ENCODE measurements around the gene ITPRIPL2.

Gene ITPRIPL2

DNA sequence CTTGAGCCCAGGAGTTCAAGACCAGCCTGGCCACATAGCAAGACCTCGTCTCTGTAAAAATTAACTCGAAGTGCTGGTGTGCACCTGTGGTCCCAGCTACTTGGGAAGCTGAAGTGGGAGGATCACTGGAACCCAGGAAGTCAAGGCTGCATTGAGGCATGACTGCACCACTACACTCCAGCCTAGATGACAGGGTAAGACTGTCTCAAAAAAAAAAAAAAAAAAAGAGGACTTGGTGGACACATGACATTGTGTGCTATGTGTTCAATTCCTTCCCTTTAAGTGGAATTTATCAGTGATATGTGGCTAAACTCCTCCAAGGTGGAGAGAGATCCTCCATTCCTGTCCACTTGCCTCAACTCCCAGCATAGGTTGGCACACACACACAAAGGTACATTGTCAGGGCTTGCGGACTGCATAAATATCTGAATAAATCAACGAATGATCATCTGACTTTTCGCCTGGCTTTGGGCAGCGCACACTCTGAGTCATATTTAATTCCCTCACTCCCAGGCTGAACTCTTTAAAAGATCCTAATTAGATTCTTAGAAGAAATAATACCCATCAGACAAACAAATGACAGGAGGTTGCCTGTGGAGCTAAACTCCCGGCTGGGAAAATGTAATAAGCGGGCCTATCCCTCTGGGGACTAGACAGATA, 29.3 kb downstream of the ITPRIPL2 start:
- DNase-seq (ENCODE audit: low read depth in 3 of 3) = no peak

DNA sequence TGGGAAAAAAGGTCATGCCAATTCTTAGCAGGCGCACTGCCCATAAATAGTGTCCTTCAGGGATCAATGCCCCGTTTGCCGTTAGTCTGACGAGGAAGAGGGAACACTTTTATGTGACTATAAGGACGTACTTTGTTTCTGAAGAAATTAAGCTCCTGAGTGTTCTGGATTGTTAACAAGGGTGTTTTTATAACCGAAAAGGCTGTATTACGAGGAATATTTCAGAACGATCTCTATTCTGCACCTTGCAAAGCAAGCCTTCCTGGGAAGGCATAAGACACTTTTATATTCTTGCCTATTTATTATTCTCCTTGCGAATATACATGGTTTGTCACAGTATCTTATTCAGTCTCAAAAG, 29.8 kb downstream of the ITPRIPL2 start:
- DNase-seq (ENCODE audit: low read depth in 3 of 3) = no peak

DNA sequence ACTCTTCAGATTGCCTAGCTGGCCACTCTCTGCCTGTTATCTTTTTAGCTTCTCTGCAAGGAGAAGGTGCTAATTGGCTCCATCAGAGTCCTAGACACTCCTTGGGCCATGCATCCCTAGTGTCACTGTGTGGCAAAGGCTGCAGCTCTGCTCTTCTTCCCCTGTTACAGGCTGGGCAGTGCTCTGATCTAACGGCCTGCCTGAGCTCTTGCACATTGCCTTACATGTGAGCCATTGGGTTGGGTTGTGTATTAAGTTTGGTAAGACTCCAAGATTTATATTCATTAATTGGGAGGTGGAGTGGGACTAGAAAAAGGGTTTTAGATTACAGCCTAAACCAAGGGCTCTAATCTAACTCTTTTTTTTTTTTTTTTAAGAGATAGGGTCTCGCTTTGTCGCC, 31.2 kb downstream of the ITPRIPL2 start:
- DNase-seq (ENCODE audit: low read depth in 3 of 3) = no peak

DNA sequence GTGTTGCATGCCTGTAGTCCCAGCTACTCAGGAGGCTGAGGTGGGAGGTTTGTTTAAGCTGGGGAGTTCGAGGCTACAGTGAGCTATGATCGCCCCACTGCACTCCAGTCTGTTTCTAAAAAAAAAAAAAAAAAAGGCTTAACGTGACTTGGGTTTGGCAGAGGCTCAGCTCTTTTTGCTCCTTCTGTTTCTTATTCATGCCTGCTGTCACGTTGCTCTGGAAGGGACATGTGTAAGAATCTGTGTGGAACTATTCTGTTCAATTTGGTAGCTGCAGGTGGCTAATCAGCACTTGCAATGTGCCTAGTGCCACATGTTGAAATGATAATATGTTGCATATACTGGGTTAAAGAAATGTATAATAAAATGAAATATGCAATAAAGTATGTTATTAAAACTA, 33.4 kb downstream of the ITPRIPL2 start:
- no peak for DNase-seq (ENCODE audit: low read depth in 3 of 3)

DNA sequence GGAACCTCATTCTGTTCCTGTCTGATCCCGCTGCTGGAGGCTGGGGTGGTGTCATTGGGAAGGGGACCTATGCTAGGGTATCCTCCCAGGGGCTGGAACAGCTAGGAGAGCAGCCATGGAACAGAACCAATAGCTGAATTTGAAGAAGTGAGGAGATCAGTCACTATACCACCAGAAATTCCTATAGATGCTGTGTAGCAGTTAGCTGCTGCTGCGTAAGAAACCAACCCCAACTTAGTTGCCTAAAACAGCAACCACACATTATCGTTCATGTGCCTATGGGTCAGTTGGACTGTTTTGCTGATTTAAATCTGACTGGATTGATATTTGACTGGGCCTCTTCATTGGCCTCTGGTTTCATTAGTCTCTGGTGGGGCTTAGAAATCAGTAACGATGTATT, 33.9 kb downstream of the ITPRIPL2 start:
- DNase-seq (ENCODE audit: low read depth in 3 of 3) = no peak

DNA sequence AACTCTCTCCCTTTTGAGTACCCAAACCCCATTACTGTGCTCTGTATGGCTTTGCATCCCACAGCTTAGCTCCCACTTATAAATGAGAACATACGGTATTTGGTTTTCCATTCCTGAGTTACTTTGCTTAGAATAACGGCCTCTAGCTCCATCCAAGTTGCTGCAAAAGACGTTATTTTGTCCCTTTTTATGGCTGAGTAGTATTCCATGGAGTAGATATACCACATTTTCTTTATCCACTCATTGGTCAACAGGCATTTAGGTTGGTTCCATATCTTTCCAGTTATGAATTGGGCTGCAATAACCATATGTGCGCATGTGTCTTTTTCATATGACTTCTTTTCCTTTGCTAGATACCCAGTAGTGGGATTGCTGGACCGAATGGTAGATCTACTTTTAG, 34.4 kb downstream of the ITPRIPL2 start:
- DNase-seq (ENCODE audit: low read depth in 3 of 3) = no peak

DNA sequence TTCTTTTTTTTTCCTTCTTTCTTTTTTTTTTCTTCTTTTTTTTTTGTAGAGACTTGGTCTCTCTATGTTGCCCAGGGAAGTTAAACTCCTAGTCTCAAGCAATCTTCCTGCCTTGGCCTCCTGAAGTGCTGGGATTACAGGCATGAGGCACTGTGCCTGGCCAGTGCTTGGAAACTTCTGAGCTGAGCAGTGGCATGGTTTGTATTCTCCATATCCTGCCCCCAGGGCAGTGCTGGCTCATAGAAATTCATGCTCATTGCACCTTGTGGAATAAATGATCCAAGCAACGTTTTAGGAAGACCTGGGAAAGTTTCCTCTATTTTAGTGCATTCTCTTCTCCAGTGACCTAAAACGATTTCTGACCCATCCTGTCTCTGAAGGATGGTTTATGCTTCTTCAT, 37.5 kb downstream of the ITPRIPL2 start:
- DNase-seq (ENCODE audit: low read depth in 3 of 3) = no peak

DNA sequence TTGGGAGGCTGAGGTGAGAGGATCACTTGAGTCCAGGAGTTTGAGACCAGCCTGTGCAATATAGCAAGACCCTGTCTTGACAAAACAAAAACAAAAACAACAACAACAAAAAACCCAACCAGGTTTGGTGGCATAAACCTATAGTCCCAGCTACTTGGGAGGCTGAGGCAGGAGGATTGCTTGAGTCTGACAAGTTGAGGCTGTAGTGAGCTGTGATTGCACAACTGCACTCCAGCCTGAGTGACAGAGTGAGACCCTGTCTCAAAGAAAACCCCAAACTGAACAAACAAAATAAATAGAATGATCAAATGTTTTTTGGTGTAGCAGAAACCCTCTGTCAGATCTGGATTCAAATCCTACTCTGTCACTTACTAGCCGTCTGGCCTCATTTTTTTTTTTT, 38.3 kb downstream of the ITPRIPL2 start:
- DNase-seq (ENCODE audit: low read depth in 3 of 3) = no peak

DNA sequence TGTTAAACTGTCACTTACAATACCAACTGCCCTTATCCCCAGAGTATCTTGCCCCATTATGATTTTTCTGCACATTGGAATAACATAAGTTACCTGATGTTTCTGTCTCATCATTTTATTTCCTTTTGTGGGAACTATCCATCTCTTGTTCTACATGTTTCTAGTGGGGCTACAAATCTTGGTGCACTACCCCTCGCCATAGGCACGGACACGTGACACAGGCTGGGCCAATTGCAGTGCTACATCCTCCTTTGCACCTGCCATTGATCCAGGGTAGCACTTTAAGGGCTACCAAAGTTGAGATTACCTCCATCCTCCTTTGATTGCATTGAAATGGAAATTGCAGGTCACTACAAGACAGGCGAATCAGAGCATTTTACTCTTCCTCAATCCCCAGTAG, 40.1 kb downstream of the ITPRIPL2 start:
- DNase-seq (ENCODE audit: low read depth in 3 of 3) = no peak

DNA sequence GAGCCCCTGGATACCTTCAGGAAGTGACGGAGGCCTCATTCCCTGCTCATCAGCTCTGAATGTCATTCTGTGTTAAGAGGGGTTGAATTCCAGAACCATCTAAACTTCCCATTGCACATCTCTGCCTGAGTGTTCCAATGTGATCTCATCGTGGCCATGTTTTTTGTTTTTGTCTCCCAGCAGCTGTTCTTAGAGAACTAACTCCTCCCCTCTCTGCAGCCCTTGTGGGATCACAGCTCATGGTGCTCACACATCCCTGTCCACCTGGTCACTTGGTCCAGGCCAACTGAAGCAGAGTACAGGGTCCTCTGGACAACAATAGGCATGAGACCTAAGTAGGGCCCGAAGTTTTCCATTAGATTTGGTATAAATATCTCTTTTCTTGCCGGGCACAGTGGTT, 48.3 kb downstream of the ITPRIPL2 start:
- no peak for DNase-seq (ENCODE audit: low read depth in 3 of 3)

DNA sequence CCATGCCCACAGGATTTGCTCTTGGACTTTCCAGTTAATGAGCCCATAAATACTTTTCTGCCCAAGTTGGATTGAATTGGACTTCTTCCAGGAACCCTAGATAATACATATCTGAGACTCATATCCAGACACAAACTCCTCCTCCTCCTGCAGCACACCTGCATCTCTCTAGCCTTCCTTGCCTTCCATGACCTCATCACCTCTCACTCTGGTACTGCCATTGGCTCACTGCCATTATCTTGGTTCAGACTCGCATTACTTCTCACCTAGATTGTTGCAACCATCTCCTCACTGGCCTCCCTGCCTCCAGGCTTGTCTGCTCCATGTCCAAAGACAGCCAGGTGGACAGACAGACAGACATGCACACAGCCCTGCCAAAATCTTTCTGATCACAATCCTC, 49.5 kb downstream of the ITPRIPL2 start:
- DNase-seq (ENCODE audit: low read depth in 3 of 3) = no peak

DNA sequence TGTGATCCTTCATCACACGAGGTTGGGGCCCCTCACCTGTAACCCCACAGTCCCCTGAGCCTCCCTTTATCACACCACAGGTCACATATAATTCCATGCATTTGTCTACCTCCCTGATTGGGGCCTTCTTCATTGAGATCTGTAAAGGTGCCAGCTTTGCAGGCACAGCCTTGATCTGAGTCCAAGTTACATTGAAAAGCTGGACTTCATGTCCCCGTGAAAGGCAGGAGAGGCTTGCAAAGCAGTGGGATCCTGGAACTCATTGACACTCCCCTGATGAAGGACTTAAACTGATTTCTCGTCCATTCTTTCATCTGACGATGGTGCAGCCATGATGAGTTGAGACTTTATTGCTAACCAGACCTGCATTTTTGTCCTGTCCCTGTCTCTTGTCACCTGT, 50.5 kb downstream of the ITPRIPL2 start:
- DNase-seq (ENCODE audit: low read depth in 3 of 3) = no peak

DNA sequence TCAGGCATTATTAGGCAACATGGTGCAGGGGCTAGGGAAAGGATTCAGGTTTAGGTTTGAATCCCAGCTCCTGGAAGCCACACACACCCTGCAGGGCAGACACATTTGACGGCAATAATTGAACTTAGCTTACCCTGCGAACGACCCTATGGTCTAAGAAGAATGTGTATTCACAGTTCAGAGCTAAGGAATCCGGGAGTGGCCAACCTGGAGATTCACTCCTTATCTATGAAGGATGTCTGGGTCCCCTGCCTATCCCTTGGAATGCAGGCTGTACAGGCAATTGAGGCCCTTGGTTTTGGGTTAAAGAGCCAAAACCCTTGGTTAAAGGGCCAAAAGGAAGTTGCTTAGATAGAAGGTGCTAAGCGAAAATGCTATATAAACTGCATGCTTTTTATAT, 51.3 kb downstream of the ITPRIPL2 start:
- DNase-seq (ENCODE audit: low read depth in 3 of 3) = no peak

DNA sequence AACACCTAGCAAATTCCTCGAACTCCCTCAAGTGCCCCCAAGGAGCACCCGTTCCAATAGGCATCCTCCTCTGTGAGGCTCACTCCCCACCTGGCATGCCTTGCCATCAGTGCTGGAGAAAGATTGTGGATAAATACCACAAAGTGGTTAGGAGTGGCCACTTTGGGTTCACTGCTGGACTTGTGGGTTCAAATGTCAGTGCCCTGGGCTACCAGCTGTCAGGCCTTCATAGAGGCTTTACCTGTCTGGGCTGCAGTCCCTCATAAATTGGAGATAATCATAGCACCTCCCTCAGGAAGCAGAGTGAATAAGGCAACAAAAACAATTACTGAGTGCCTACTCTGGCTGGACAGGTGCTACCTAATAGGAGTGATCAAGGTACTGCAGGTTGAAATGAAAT, 52.7 kb downstream of the ITPRIPL2 start:
- no peak for DNase-seq (ENCODE audit: low read depth in 3 of 3)

DNA sequence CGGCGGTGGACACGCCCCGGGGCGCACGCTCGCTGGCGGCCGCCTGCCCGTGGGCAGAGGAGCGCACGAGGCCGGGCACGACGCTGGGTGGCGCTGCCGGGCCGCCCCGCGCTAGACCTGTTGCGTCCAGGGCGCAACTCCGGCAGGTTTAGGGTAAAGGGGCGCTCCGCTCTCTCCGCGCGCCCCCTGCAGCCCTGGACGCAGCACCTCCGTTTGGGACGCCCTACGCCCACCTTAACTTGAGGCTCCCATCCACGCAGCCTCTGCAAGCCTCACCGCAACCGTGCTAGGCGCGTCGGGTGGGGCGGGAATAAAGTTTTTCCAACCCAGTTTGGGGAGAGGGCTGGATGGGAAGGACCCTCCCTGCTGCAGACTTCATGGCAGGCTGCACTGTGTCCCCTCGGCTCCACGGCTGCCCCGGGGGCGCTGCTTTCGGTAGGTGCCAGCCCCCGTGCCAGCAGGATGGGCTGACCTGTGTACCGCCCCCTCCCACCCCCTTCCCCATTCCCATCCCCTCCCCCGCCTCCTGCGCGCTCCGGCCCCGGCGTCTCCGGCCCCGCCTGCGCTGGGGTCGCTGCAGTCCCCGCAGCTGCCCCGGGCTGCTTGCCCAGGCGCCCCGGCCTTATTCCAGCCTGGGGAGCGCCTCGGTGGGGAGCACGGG, 54.1 kb downstream of the ITPRIPL2 start, which contains the start of gene SYT17:
TSS of gene SYT17 (plus strand) at position 531 of the 661 bp plus-strand sequence. CDS start 407 bp downstream, outside the sequence.
- DNase-seq (ENCODE audit: low read depth in 3 of 3) = peak; percentile 17 to 43 (median 25)

DNA sequence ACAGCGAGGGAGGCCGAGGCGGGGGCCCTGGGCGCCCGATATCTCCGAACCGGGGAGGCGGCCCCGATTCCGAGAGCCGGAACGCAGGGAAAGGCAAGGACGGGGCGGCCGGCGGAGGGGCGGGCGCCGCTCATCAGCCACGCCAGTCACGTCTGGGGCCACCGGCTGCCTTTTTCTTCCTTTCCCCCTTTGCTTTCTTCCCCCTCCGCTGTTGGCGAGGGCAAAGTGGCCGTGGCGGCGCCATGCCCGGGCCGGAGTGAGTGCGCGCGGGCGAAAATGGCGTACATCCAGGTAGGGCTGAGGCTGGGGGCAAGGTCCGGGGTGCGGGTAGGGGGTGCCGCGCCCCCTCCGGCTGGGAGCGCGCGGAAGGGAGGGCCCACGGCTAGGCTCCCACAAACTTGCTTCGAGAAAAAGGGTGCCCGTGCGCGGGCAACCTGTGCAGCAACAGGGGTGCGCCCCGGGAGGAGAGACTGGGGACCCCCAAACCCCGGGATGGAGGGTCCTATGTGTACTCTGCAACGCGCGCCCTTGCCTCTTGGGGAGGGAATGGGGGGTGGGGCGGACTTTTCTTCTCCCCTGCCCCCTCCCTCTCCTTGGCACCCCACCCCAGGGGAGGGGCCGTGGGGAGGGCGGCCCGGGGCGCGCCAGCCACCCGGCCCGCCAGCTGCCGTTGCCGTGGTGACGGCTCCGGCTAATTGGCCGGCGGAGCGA, 54.8 kb downstream of the ITPRIPL2 start:
- DNase-seq (ENCODE audit: low read depth in 3 of 3) = no peak

DNA sequence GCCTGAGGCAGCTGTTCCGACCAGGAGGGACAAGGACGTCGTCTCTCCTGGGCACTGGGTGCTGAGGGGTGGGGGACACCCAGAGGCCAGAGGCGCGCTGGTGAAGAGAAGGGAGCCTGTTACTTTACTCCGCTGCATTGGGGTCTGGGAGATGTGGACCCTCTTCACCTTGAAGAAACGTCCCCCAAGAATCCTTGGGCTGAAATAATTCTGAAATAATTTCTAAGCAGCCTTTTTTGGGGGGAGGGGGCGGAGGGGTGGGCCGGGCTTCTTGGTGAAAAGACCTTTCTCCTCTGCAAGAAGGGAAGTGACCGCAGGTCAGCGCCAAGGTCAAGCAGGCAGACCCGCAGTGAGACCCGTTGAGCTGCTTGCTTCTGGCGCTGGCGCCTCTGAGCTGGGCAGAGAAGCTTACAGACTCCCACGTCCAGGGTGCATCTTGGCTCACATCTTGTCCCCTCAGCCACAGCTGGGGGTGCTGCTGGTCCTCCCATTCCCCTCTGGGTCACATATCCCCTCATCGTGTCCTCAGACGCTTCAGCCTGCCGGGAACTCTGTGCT, 55.4 kb downstream of the ITPRIPL2 start:
- no peak for DNase-seq (ENCODE audit: low read depth in 3 of 3)

DNA sequence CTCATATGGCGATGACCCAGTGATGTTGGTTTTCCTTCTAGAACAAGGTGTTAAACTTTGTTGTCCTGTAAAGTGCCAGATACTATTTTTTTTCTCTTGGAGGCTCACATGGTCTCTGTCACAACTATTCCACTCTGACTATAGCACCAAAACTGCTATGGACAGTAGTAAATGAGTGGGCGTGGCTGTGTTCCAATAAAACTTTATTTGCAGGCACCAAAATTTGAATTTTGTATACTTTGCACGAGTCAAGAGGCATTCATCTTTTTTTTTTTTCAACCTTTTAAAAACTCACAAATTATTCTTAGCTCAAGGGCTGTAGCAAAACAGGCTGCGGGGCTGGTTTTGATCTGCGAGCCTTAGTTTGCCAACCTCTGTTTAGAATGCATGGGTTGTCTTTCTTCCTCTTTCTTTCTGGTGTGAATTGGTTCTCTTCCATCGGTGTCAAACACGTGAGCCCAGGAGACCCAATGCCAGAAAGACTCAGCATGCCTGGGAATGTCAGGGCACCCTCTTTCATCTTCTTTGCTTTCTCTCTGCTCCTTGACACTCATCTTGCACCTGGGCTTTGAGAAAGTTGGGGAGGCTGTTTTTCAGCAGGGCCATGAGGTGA, 56.4 kb downstream of the ITPRIPL2 start:
- no peak for DNase-seq (ENCODE audit: low read depth in 3 of 3)

Data from stimulated activated CD4-positive, alpha-beta T cell treated with anti-CD3 and anti-CD28 coated beads, TNF-alpha, amount 100 ng/mL, for 48 hours (primary cell).